HG03064 (cell line): ENCODE data around the gene GC.
"Not testable (repeated sequence)": the region's sequence is repeated elsewhere in the genome, so short reads cannot be mapped to it uniquely, and the experiment has no call there.

Experiments
- ATAC-seq: cut with Tn5 transposase; IDR thresholded peaks from one replicate; pipeline ENCODE4 v1.9.1; 2021; ENCODE audit warnings: low read depth; ENCODE audit not compliant: unreplicated experiment

GC gene

DNA sequence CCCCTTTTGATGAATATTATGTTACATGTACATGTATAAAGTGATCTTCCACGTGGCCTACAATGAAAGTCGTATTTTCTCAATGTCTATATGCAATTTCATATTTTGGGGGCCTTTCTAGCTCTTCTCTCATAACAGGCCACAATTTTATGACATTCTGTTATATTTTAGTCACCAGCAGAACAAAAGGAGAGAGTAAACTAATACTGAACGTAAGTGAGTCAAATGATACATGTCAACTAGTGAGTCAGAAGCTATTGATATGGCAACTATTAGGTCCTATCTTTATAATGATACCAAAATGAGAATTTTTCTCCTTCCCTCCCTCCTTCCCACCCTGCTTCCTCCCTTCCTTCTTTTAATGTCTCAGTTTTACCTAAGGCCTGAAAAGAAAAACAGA, 14.4 kb downstream of the GC start:
- no peak for ATAC-seq

DNA sequence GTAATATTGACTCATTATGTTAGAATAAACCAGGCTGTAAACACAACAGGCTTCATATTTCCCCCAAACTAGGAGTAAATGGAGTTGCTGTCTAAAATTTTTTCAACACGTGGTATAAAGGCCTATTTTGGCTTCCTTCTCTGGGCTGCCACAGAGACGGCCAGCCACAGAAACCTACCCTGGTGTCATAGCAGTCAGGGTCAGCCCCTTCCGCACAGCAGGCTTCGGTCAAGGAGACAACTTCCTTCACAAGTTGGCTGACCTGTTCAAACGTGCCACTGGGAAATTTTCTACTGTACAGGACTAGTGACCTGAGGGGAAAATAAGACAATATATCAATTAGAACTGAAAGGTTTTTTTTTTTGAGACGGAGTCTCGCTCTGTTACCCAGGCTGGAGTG, 15.8 kb downstream of the GC start:
- no peak for ATAC-seq

GRCh38 chr4:71765821-71766383, 18.0 kb downstream of the GC start:
- ATAC-seq = no peak

DNA sequence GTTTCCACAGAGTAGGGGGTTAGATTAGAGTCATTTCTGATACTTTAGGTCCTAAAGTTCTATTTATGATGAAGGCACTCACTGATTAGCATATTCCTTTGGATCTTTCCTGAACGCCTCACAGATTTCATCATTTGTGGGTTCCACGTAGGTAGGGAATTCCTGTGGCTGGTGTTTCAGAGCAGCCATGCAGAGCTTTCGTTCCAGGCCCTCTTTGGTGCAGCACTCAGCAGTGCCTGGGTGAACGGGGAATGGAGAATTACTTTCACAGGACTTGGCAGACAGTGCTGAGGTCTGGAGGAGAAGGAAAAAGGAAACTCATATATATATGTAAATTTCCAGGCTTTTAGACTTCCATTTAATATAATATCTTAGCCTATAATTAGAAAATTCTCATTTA, 18.5 kb downstream of the GC start:
- ATAC-seq = no peak

GRCh38 chr4:71752383-71753042, 31.4 kb downstream of the GC start:
- ATAC-seq = no peak

DNA sequence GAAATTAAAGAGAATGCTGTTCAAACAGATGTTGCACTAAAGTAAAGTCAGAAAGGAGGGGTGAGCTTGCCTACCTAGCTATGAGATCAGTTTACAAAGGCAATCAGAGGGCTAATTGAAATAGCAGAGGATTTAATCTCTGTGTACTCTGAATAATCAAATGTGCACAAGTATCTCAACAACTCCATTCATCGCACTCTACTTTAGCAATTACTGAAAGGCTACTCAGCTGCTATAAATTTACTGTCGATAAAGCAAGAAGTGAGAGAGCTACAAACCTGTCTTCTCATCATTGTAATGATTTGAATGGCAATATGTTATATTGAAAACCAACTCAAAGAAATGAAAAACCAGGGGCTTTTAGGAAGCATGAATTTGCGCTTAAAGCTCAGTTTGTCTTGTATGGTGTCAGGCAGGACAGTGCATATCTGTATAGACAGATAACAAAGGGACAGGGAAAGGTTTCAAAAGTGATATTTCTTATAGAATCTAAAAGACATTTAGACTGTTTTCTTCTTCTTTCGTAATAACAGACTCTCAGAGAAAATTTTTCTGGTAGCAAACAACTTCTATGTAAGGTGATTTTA, 34.8 kb downstream of the GC start:
- ATAC-seq = no peak

GRCh38 chr4:71746379-71746778, 37.5 kb downstream of the GC start:
- no peak for ATAC-seq

- not testable (repeated sequence) for ATAC-seq
Observed at GRCh38 chr4:71738782-71739181, 45.1 kb downstream of the GC start.

GRCh38 chr4:71732706-71733105, 51.2 kb downstream of the GC start:
- ATAC-seq = no peak

GRCh38 chr4:71732066-71732465, 51.8 kb downstream of the GC start:
- no peak for ATAC-seq

GRCh38 chr4:71729856-71730255, 54.0 kb downstream of the GC start:
- ATAC-seq = no peak

DNA sequence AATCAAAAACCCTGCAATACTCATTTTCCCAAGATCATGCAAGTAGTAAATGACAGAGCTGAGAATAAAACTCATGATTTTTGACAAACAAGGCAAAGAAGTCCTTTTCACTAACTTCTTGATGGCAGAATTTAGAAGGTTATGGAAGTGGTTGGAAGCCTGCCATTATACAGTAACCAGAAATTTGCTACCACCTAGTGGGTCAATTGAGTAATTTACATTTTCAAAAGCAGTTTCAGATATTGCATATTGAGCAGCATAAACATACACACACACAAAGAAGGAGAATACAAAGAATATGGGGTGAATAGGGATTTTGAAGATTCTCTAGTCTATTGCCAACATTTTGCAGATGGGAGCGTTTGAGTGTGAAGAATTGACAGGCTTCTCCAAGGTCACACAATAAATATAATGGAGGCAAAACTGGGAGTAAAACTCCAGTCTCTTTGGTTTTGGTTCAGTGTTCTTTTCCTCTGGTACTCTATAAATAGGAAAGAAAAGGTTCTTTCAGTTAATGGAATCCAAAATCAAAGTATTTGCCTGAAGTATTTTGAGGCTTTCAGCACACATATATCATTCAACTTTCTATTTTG, 70.2 kb downstream of the GC start:
- ATAC-seq = no peak

- ATAC-seq = no peak
Observed at GRCh38 chr4:71711985-71712348, 71.9 kb downstream of the GC start.

GRCh38 chr4:71711044-71711984, 72.6 kb downstream of the GC start:
- ATAC-seq = no peak

GRCh38 chr4:71709961-71710360, 73.9 kb downstream of the GC start:
- no peak for ATAC-seq

DNA sequence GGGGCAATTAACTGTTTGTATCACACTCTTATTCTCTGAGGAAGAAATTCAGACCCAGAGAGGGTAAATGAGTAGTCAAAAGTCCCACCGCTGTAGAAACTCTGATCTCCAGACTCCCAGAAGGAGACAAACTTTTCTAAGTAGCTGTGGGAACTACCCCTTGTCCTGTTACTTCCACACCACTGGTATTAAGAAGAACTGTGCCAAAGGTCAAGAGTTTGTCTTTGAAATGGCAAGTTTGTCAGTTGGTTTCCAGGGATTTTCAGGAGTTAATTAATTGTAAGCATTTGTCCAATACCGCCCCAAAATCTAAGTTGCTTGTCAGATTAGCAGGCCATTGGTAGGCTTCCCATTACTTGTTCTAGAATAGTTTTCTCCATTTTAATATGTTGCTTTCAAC, 85.7 kb downstream of the GC start:
- no peak for ATAC-seq

- no peak for ATAC-seq
Observed at GRCh38 chr4:71697031-71697430, 86.8 kb downstream of the GC start.

DNA sequence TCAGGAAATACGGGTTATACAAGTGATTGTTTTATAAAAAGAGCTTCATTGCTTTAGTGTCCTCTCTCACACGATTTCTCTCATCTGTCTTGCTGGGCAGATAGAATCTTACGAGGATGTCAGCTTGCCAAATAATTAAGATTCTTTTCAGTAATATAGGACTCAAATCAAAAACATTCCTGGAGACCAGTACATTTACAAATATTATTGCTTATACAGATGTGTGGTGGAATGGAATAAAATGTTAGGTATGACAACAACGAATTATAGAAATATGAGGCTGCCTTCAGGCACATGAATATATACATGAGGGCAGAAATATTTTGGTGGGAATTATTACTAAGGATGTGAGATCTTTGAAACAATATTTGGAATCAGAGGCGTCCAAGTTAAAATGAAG, 88.9 kb downstream of the GC start:
- no peak for ATAC-seq

GRCh38 chr4:71692963-71693362, 90.9 kb downstream of the GC start:
- ATAC-seq = no peak

DNA sequence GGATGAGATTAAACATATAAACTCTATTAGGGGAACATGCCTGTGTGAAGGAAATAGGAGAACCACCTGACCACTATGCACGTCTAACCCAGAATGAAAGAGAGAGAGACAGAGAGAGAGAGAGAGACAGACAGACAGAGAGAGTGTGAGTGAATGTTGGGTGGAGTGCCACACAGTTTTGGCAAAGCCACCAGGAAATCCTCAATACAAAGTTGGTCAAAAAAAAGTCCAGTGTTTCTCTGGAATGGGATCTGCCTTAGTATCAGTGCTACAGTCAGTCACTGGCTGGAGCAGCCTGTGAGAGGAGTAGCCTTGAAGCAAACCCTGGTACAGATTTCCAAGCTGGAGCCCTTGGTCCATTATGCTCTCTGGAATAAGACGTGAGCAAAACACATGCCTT, 91.7 kb downstream of the GC start:
- no peak for ATAC-seq
